ENCODE data around the gene XG. TPM values are rescaled to one million over a fixed set of nuclear protein-coding genes. Genes with fewer than 3 reads are reported as not detected.
A peak's percentile ranks its signal among the peaks of the same experiment; 100 is the strongest.
"Not testable (repeated sequence)": the region's sequence is repeated elsewhere in the genome, so short reads cannot be mapped to it uniquely, and the experiment has no call there.

XG gene
- total RNA-seq, 2 donors from 2014 or later: not detected

DNA sequence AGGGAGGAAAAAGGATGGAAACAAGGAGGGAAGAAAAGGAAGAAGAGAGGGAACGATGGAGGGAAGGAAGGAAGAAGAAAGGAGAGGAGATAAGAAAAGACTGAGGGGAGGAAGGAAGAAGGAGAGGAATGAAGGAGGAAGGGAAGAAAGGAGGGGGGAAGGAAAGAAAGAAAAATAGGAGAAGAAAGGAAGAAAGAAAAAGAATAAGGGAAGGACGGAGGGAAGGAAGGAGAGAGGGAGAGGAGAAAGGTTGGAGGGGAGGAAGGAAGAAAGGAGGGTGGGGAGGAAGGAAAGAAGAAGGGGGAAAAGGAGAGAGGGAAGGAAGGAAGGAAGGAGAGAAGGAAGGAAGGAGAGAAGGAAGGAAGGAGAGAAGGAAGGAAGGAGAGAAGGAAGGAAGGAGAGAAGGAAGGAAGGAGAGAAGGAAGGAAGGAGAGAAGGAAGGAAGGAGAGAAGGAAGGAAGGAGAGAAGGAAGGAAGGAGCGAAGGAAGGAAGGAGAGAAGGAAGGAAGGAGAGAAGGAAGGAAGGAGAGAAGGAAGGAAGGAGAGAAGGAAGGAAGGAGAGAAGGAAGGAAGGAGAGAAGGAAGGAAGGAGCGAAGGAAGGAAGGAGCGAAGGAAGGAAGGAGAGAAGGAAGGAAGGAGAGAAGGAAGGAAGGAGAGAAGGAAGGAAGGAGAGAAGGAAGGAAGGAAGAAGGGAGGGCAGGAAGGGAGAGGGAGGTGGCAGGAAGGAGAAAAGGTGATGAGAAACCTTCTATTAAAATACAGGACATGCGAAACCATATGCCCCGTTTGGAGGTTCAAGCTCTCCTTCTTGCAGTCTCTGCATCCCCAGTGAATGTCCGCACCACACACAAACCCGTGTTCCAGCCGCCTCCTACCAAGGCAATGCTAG lies 21.6 kb downstream of the XG start:
- H3K4me1 Mint-ChIP-seq (ENCODE audit: low read depth): not testable (repeated sequence)

DNA sequence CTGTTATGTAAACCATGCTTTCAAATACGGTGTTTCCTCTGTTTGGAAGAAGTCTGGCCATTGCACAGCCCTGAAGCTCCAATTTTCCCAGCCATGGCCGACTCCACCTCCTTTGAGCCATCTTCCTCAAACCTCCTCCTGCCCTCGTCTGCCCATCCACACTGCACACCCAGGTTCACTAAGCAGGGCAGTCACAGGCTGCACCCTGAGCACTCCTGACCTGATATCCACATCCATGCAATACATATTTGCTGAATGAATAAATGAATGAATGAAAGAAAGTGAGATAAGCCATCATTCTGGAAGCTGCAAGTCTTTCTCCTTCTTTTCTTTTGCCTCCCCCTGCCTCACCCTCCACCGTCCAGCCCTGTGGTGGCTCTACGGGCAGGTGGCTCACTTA lies 22.2 kb downstream of the XG start:
- no peaks in the 10 kb centered on the region for H3K4me1 Mint-ChIP-seq (ENCODE audit: low read depth)
- no peak overlapping the region for H3K4me3 Mint-ChIP-seq
- H3K27me3 Mint-ChIP-seq (ENCODE audit: low read depth): peaks cover 28% of the 10 kb centered on the region
- H3K9me3 Mint-ChIP-seq: peaks cover 3 to 6% of the 10 kb centered on the region in 2 donors
- no peak overlapping the region for H3K27ac Mint-ChIP-seq
- DNase-seq: no peak
- no peak for ATAC-seq (replicated peaks in 1 of 2)
- peaks cover 0 to 3% of the 10 kb centered on the region in 2 donors for H3K36me3 Mint-ChIP-seq (ENCODE audit: insufficient read depth in 2 of 2)

More for the DNA sequence above, 21.6 kb downstream of the XG start:
- not testable (repeated sequence) for H3K27ac Mint-ChIP-seq; H3K9me3 Mint-ChIP-seq; DNase-seq; ATAC-seq (replicated peaks in 1 of 2); H3K4me3 Mint-ChIP-seq; H3K36me3 Mint-ChIP-seq (ENCODE audit: insufficient read depth in 2 of 2)
- H3K27me3 Mint-ChIP-seq (ENCODE audit: low read depth): peaks cover 28% of the 10 kb centered on the region

DNA sequence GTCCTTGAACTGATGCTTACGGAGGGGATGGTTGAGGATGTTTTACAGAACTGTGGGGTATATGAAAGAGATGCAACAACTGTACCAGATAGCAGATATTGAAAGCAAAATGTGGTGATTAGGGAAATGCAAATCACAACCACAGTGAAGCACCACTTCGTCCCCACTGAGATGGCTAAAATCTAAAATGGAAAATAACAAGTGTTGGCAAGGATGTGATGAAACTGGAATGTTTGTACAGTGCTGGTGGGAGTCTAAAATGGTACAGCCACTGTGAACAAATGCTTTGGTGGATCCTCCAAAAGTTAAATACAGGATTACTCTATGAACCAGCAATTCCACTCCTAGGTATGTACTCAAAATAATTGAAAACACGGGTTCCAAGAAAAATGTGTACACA lies 22.9 kb downstream of the XG start:
- ATAC-seq (replicated peaks in 1 of 2) (no peak), DNase-seq (no peak)
- Mint-ChIP-seq H3K4me3 (no peak overlapping the region), H3K36me3 (ENCODE audit: insufficient read depth in 2 of 2) (peaks cover 0 to 3% of the 10 kb centered on the region in 2 donors), H3K27me3 (ENCODE audit: low read depth) (peaks cover 23% of the 10 kb centered on the region), H3K9me3 (peaks cover 3 to 6% of the 10 kb centered on the region in 2 donors), H3K27ac (no peak overlapping the region), H3K4me1 (ENCODE audit: low read depth) (no peaks in the 10 kb centered on the region)

DNA sequence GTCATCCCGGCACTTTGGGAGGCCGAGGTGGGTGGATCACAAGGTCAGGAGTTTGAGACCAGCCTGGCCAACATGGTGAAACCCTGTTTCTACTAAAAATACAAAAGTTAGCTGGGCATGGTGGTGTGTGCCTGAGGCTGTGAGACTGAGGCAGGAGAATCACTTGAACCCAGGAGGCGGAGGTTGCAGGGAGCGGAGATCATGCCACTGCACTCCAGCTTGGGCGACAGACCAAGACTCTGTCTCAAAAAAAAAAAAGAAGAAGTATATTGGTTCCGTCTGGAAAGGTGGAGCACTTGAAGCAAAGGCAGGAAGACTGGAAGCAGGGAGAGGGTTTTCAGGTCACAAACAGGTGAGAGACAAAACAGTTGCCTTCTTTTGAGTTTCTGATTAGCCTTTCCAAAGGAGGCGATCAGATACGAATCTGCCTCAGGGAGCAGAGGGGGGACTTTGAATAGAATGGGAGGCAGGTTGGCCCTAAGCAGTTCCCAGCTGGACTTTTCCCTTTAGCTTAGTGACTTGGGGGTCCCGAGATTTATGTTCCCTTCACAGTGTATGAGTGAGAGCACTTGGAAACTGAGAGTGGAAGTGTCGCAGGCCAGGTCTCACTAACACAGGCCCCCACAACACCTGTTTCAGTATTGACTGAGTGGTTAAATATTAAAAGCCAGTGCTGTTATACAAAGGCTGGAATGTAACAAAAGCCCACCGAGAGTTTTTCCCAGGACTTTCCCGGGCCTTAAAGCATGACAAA lies 28.8 kb downstream of the XG start:
- H3K4me1 Mint-ChIP-seq (ENCODE audit: low read depth): peaks cover 15% of the 10 kb centered on the region
- peaks cover 14% of the 10 kb centered on the region for H3K27me3 Mint-ChIP-seq (ENCODE audit: low read depth)
- not testable (repeated sequence) for H3K4me3 Mint-ChIP-seq; H3K9me3 Mint-ChIP-seq; H3K36me3 Mint-ChIP-seq (ENCODE audit: insufficient read depth in 2 of 2); ATAC-seq (replicated peaks in 1 of 2); H3K27ac Mint-ChIP-seq; DNase-seq

DNA sequence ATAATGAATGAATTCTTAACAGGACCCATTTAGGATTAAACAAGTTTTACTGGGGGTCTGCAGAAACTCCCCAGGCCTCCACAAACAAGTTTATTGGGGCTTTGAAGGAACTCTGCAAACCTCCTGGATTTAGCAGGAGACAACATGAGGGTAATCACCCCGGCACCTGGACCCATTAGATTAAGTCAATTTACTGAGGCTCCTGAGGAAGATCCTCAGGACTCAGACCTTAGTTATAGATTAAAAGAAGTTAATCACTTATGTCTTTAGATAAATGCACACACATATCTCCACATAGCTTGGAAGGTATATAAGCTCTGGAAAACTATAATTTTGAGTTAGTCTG lies 29.4 kb downstream of the XG start:
- Mint-ChIP-seq H3K27me3 (ENCODE audit: low read depth) (peaks cover 14% of the 10 kb centered on the region), H3K4me1 (ENCODE audit: low read depth) (peaks cover 15% of the 10 kb centered on the region), H3K4me3 (no peak overlapping the region), H3K27ac (no peak overlapping the region), H3K36me3 (ENCODE audit: insufficient read depth in 2 of 2) (no peaks in the 10 kb centered on the region), H3K9me3 (no peaks in the 10 kb centered on the region)
- ATAC-seq (replicated peaks in 1 of 2) (no peak), DNase-seq (no peak)

DNA sequence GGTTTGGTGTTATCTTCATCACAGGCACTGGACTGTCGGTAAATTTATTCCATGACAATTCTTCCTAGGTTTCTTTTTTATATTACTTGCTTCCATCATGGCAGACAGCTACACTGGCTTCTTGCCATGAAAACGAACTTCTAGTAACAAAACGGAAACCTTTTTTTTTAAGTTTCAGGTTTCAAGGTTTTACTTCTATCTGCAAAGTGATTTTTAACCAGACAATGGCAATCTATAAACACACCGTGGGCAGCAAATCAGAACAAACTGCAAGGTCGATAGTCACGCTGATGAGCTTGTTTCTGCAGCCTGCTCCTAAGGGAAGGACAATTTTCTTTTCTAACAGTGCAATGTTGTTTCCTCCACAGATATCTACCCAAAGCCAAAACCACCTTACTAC lies 29.9 kb downstream of the XG start:
- peaks cover 15% of the 10 kb centered on the region for H3K4me1 Mint-ChIP-seq (ENCODE audit: low read depth)
- no peak overlapping the region for H3K27ac Mint-ChIP-seq
- no peaks in the 10 kb centered on the region for H3K36me3 Mint-ChIP-seq (ENCODE audit: insufficient read depth in 2 of 2)
- ATAC-seq (replicated peaks in 1 of 2) (no peak), DNase-seq (no peak)
- H3K27me3 Mint-ChIP-seq (ENCODE audit: low read depth): peaks cover 14% of the 10 kb centered on the region
- H3K9me3 Mint-ChIP-seq: no peaks in the 10 kb centered on the region
- H3K4me3 Mint-ChIP-seq: peak overlapping the region in 1 of 2 donors; percentile 9

DNA sequence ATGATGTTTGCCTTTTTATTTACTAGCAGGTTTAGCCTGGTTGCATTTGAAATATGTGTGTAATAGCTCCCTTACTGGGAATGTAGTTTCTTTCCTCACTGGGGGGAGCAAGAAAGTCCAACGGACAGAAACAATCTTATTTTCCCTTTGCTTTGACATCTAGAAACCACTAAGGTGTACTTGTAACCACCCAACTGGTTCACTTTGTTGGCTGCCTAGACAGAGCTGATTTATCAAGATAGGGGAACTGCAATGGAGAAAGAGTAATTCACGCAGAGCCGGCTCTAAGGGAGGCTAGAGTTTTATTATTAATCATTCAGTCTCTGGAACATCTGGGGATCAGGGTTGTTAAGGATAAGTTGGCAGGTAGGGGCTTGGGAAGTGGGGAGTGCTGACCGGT lies 30.3 kb downstream of the XG start:
- Mint-ChIP-seq H3K36me3 (ENCODE audit: insufficient read depth in 2 of 2) (no peaks in the 10 kb centered on the region), H3K4me1 (ENCODE audit: low read depth) (peaks cover 15% of the 10 kb centered on the region), H3K4me3 (peak overlapping the region in 1 of 2 donors; percentile 9), H3K27me3 (ENCODE audit: low read depth) (peaks cover 14% of the 10 kb centered on the region), H3K9me3 (no peaks in the 10 kb centered on the region), H3K27ac (no peak overlapping the region)
- ATAC-seq (replicated peaks in 1 of 2) (no peak), DNase-seq (no peak)

DNA sequence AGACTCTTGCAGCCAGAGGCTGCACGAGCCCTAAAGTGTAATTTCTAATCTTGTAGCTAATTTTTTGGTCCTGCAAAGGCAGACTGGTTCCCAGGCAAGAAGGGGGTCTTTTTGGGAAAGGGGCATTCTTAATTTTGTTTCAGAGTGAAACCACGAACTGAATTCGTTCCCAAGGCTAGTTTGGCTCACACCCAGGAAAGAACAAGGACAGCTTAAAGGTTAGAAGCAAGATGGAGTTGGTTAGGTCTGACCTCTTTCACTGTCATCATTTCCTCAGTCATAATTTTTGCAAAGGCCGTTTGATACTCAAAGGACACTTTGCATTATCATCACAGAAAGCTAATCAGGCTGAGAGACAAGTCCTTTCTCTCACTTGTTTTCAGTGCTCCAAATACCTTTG lies 30.9 kb downstream of the XG start:
- Mint-ChIP-seq H3K4me1 (ENCODE audit: low read depth) (peaks cover 15% of the 10 kb centered on the region), H3K36me3 (ENCODE audit: insufficient read depth in 2 of 2) (no peaks in the 10 kb centered on the region)
- DNase-seq: no peak

DNA sequence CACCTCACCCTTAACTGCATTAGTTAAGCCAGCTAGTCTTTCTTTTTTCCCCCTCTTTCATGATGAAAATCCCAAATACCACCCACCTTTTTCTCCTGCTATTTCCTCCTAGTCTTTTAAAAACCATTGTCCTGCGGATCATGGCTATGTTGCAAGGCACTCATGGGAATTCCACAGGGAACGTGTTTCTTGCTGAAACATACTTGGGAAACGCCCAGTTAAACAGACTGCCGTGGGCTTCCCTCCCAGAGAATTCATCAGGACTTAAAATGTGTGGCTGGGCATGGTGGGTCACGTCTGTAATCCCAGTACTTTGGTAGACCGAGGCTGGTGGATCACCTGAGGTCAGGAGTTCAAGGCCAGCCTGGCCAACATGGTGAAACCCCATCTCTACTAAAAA lies 32.2 kb downstream of the XG start:
- Mint-ChIP-seq H3K4me3 (no peak overlapping the region), H3K27ac (no peak overlapping the region), H3K9me3 (no peaks in the 10 kb centered on the region), H3K4me1 (ENCODE audit: low read depth) (peaks cover 15% of the 10 kb centered on the region), H3K27me3 (ENCODE audit: low read depth) (peaks cover 14% of the 10 kb centered on the region), H3K36me3 (ENCODE audit: insufficient read depth in 2 of 2) (no peaks in the 10 kb centered on the region)
- ATAC-seq (replicated peaks in 1 of 2) (no peak), DNase-seq (no peak)

More for the DNA sequence above, 30.9 kb downstream of the XG start:
- Mint-ChIP-seq H3K27ac (no peak overlapping the region), H3K27me3 (ENCODE audit: low read depth) (peaks cover 14% of the 10 kb centered on the region), H3K4me3 (no peak overlapping the region), H3K9me3 (no peaks in the 10 kb centered on the region)
- ATAC-seq (replicated peaks in 1 of 2): no peak

DNA sequence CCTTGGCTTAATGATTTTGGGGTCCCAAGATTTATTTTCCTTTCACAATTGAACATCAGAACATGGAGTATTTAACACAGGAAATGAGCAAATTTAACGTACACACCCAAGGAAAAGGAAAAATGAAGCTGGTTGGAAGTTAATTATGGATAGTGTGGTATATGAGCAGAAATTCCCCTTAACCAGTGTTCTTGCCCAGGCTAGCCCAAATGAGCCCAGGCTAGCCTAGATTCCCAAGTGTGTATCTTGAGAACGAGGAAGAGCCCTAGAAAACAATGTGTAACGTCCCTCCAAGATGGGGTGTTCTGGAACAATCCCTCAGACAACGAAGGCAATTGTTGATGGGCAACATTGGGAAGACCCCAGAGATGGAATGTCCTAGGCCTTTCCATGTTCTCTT lies 33.7 kb downstream of the XG start:
- Mint-ChIP-seq H3K27me3 (ENCODE audit: low read depth) (peaks cover 14% of the 10 kb centered on the region), H3K4me3 (no peak overlapping the region), H3K36me3 (ENCODE audit: insufficient read depth in 2 of 2) (no peaks in the 10 kb centered on the region), H3K4me1 (ENCODE audit: low read depth) (peaks cover 15% of the 10 kb centered on the region), H3K9me3 (no peaks in the 10 kb centered on the region), H3K27ac (no peak overlapping the region)
- ATAC-seq (replicated peaks in 1 of 2) (no peak), DNase-seq (no peak)

DNA sequence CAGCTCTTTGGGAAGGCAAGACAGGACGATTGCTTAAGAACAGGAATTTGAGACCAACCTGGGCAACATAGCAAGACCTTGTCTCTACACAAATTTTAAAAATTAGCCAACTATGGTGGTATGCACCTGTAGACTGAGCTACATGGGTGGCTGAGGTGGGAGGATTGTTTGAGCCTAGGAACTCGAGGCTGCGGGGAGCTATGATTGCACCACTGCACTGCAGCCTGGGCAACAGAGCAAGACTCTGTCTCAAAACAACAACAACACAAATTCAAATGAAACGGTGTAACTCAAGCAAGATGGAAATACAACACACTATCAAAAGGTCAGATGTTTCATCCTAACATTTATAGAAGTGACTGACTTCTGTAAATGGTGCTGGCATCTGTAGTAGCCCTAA lies 37.1 kb downstream of the XG start:
- Mint-ChIP-seq H3K27me3 (ENCODE audit: low read depth) (peaks cover 16% of the 10 kb centered on the region), H3K4me3 (no peak overlapping the region), H3K36me3 (ENCODE audit: insufficient read depth in 2 of 2) (no peaks in the 10 kb centered on the region), H3K27ac (no peak overlapping the region), H3K4me1 (ENCODE audit: low read depth) (no peaks in the 10 kb centered on the region), H3K9me3 (no peaks in the 10 kb centered on the region)
- DNase-seq (no peak), ATAC-seq (replicated peaks in 1 of 2) (no peak)

DNA sequence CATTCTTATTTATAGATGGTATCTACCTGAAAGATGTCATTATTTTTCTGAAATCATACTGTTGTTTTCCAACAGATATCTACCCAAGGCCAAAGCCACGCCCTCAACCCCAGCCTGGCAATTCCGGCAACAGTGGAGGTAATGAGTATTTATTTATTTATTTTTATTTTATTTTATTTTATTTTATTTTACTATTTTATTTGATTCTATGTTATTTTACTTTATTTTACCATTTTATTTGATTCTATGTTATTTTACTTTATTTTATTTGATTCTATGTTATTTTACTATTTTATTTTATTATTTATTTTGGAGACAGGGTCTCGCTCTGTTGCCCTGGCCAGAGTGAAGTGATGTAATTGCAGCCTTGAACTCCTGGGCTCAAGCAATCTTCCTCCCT lies 37.7 kb downstream of the XG start:
- DNase-seq (no peak), ATAC-seq (replicated peaks in 1 of 2) (no peak)
- H3K36me3 Mint-ChIP-seq (ENCODE audit: insufficient read depth in 2 of 2): no peaks in the 10 kb centered on the region
- H3K4me3 Mint-ChIP-seq: no peak overlapping the region
- no peaks in the 10 kb centered on the region for H3K4me1 Mint-ChIP-seq (ENCODE audit: low read depth)
- H3K9me3 Mint-ChIP-seq: no peaks in the 10 kb centered on the region
- H3K27me3 Mint-ChIP-seq (ENCODE audit: low read depth): peaks cover 16% of the 10 kb centered on the region
- no peak overlapping the region for H3K27ac Mint-ChIP-seq

DNA sequence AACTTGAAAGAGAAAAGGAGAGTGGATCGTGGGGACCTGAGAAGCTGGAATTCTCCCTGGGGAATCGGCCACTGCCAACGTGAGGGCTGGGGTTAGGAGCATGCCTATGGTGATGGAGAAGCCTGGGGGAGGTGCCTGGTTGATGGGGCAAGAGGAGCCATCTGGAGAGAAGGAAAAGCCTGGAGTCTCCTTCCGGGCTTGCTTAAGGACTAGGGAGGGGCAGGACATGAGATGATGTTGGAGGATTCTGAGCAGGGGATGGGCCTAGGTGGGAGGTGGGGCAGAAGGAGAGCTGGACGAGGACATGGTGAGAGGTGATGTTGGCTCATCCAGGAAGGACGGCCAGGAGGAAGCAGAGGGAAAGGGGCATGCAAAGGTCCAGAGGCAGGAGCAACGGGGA lies 41.9 kb downstream of the XG start:
- H3K4me3 Mint-ChIP-seq: no peak overlapping the region
- H3K27ac Mint-ChIP-seq: no peak overlapping the region
- no peak for DNase-seq
- no peaks in the 10 kb centered on the region for H3K9me3 Mint-ChIP-seq
- H3K27me3 Mint-ChIP-seq (ENCODE audit: low read depth): peaks cover 16% of the 10 kb centered on the region
- H3K4me1 Mint-ChIP-seq (ENCODE audit: low read depth): no peaks in the 10 kb centered on the region
- H3K36me3 Mint-ChIP-seq (ENCODE audit: insufficient read depth in 2 of 2): no peaks in the 10 kb centered on the region
- ATAC-seq (replicated peaks in 1 of 2): no peak

Measured in activated T-cell treated with anti-CD3 and anti-CD28 coated beads, Interleukin-2, amount 50 U/mL, for 72 hours (primary cell).